ENCODE data around the gene OR7D2. TPM values are rescaled to one million over a fixed set of nuclear protein-coding genes. Genes with fewer than 3 reads are reported as not detected.

OR7D2 gene
- polyA plus RNA-seq, 2 of the 4 experiments (the other 2 are of a cell fraction), result 0.03 TPM; not detected in 1

DNA sequence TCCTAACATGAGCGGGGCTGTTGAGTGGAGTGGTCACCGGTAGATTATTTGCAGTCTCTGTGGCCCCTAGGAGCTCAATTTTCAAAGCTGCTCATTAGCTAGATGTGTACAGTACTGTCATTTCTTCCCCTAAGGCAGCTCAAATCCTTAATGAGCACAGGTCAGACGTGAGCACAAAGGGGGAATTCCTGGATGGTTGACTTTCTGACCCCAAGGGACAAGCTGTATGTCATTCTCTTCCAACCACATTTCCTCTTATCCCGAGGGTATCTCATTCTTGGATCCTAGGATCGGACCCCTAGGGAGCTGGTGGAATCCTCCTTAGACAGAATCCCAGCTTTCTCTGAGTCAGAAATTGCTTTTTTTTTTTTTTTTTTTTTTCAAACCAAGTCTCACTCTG lies 46.4 kb upstream of the OR7D2 start:
- H3K9me3 ChIP-seq, result no peaks in the 10 kb centered on the region
- no peak for TF ChIP-seq TP53 (CRISPR knock-in tag; IDR thresholded peaks at IDR 0.05)
- TF ChIP-seq PHF8 (IDR thresholded peaks at IDR 0.05; ENCODE audit: borderline replicate concordance, low read depth), result no peak

DNA sequence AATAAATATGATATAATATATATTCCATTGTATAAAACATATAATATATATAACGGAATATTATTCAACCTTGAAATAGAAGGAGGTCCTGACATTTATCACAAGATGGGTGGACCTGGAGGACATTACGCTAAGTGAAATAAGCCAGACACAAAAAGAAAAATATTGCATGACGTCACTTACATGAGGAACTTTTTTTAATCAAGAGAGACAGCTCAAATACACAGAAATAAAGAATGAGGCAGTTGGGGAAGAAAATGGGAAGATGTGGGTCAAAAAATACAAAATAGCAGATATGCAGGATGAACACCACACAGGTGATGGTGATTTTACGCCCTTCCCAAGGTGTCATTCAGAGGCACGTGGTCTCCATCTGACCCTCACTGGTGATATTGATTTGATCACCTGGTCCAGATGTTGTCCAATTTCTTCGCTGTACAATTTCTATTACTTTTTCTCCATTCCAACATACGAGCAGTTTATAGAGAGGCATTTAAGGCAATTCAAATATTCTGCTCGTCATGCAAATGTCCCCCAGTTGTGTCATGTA lies 39.1 kb upstream of the OR7D2 start:
- DNase-seq (ENCODE audit: low read depth in 1 of 2, low spot score in 1 of 2) (no peak), ATAC-seq (peak; percentile 20 to 37; a peak in 3 of 6 replicates), FAIRE-seq (no peak)
- CTCF ChIA-PET, result no interaction called here
- no peaks in the 10 kb centered on the region for H3K4me1 ChIP-seq
- peak overlapping the region; percentile 86 for H3K4me3 ChIP-seq
- 27% methylated on average over 8 of the region's 8 CpGs for WGBS (ENCODE audit: missing lambda C conversion rate)
- POLR2A ChIA-PET, result no interaction called here
- peak overlapping the region; percentile 65 for H3K4me2 ChIP-seq
- peak overlapping the region; percentile 90 to 93 for H3K27ac ChIP-seq
- TF ChIP-seq TP53 (CRISPR knock-in tag; IDR thresholded peaks at IDR 0.05), result no peak
- no peak for TF ChIP-seq EP300 (IDR thresholded peaks at IDR 0.05)
- TF ChIP-seq HOXA7 (CRISPR knock-in tag; IDR thresholded peaks at IDR 0.05), result no peak
- TF ChIP-seq PBX3 (IDR thresholded peaks at IDR 0.05), result no peak
- TF ChIP-seq HDAC2 (IDR thresholded peaks at IDR 0.05), result no peak
- no peak for TF ChIP-seq KDM5A (IDR thresholded peaks at IDR 0.05)
- peaks cover 35% of the 10 kb centered on the region for H3K9me3 ChIP-seq

More for the DNA sequence above, 46.4 kb upstream of the OR7D2 start:
- Histone ChIP-seq H3K4me2 (no peak overlapping the region), H3K4me1 (no peaks in the 10 kb centered on the region), H3K27ac (no peak overlapping the region), H3K4me3 (no peak overlapping the region)
- 10% methylated on average over 5 of the region's 5 CpGs for WGBS (ENCODE audit: missing lambda C conversion rate)
- DNase-seq (ENCODE audit: low read depth in 1 of 2, low spot score in 1 of 2) (no peak), FAIRE-seq (no peak), ATAC-seq (no peak)
- POLR2A ChIA-PET, result no interaction called here
- CTCF ChIA-PET, result interaction anchor here (0.6 kb wide), 1 partner anchor 435 kb away, joined by 4 read pairs; no protein-coding TSS in a partner anchor

- WGBS (ENCODE audit: missing lambda C conversion rate), result 2% methylated on average over 33 of the region's 43 CpGs
- H3K9me3 ChIP-seq, result peaks cover 42% of the 10 kb centered on the region
- peak; percentile 99 for ATAC-seq
- ChIA-PET CTCF (no interaction called here), POLR2A (no interaction called here)
- H3K4me2 ChIP-seq, result peak within 1 kb of the TSS; percentile 76
- peak within 1 kb of the TSS; percentile 86 for H3K4me3 ChIP-seq
- DNase-seq (ENCODE audit: low read depth in 1 of 2, low spot score in 1 of 2), result peak; percentile 73 to 91
- H3K27ac ChIP-seq, result peak within 1 kb of the TSS; percentile 90 to 93
- H3K4me1 ChIP-seq, result no peaks in the 10 kb centered on the region
- no peak for FAIRE-seq
- no peak for TF ChIP-seq BHLHE40 (IDR thresholded peaks at IDR 0.05; ENCODE audit: low read depth, low read length)
- TF ChIP-seq ZNF302 (CRISPR knock-in tag; IDR thresholded peaks at IDR 0.05), result no peak
- no peak for TF ChIP-seq EP300 (IDR thresholded peaks at IDR 0.05)
- TF ChIP-seq RFX5 (IDR thresholded peaks at IDR 0.05), result no peak
- no peak for TF ChIP-seq ESRRA (IDR thresholded peaks at IDR 0.05; ENCODE audit: borderline replicate concordance, low read length)
- TF ChIP-seq, protein P1, sequence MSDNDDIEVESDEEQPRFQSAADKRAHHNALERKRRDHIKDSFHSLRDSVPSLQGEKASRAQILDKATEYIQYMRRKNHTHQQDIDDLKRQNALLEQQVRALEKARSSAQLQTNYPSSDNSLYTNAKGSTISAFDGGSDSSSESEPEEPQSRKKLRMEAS (IDR thresholded peaks at IDR 0.05), result peak; percentile 69
- TF ChIP-seq EHMT2 (IDR thresholded peaks at IDR 0.05; ENCODE audit: low read depth), result no peak
- no peak for TF ChIP-seq HDAC2 (IDR thresholded peaks at IDR 0.05)
- TF ChIP-seq JUN (IDR thresholded peaks at IDR 0.05), result peak; percentile 32 to 76; a peak in 2 of 5 replicates
- no peak for TF ChIP-seq JUNB (IDR thresholded peaks at IDR 0.05)
- TF ChIP-seq MYC (IDR thresholded peaks at IDR 0.05; ENCODE audit: borderline replicate concordance, low read length), result no peak
- peak; percentile 15 for TF ChIP-seq MAFK (IDR thresholded peaks at IDR 0.05; ENCODE audit: partially characterized antibody)
- peak; percentile 92 for TF ChIP-seq CHD2 (IDR thresholded peaks at IDR 0.05; ENCODE audit: low read length, partially characterized antibody)
- peak; percentile 45; the same call in 1 of the 2 replicates for TF ChIP-seq GATA3 (IDR thresholded peaks at IDR 0.05; ENCODE audit: borderline replicate concordance)
- TF ChIP-seq KDM5A (IDR thresholded peaks at IDR 0.05), result peak; percentile 27; the same call in 1 of the 2 replicates
- TF ChIP-seq EHF (CRISPR knock-in tag; IDR thresholded peaks at IDR 0.05), result no peak
- no peak for TF ChIP-seq CEBPB (IDR thresholded peaks at IDR 0.05)
- TF ChIP-seq, protein P2, sequence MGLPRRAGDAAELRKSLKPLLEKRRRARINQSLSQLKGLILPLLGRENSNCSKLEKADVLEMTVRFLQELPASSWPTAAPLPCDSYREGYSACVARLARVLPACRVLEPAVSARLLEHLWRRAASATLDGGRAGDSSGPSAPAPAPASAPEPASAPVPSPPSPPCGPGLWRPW (IDR thresholded peaks at IDR 0.05), result no peak
- TF ChIP-seq FOSL2 (IDR thresholded peaks at IDR 0.05), result no peak
- no peak for TF ChIP-seq FOSL2 (CRISPR knock-in tag; IDR thresholded peaks at IDR 0.05)
- TF ChIP-seq HOXB5 (CRISPR knock-in tag; IDR thresholded peaks at IDR 0.05), result no peak
- TF ChIP-seq FOSB (CRISPR knock-in tag; IDR thresholded peaks at IDR 0.05), result no peak
- no peak for TF ChIP-seq POLR2AphosphoS2 (conservative IDR thresholded peaks at IDR 0.05; ENCODE audit: low read length)
- TF ChIP-seq ZSCAN20 (CRISPR knock-in tag; IDR thresholded peaks at IDR 0.05), result no peak
- TF ChIP-seq TP53 (CRISPR knock-in tag; IDR thresholded peaks at IDR 0.05), result no peak
- no peak for TF ChIP-seq ATOH8 (CRISPR knock-in tag; IDR thresholded peaks at IDR 0.05; ENCODE audit: low read depth)
- TF ChIP-seq KDM1A (IDR thresholded peaks at IDR 0.05; ENCODE audit: low read depth), result no peak
- no peak for TF ChIP-seq TFCP2L1 (CRISPR knock-in tag; IDR thresholded peaks at IDR 0.05)
- no peak for TF ChIP-seq MAZ (IDR thresholded peaks at IDR 0.05; ENCODE audit: borderline replicate concordance, low read depth, low read length)
- TF ChIP-seq HOXA7 (CRISPR knock-in tag; IDR thresholded peaks at IDR 0.05), result no peak
- peak; percentile 56 for TF ChIP-seq POLR2A (IDR thresholded peaks at IDR 0.05; ENCODE audit: low read length)
- no peak for TF ChIP-seq CBX2 (IDR thresholded peaks at IDR 0.05; ENCODE audit: borderline replicate concordance, low read depth)
- no peak for TF ChIP-seq HEYL (CRISPR knock-in tag; IDR thresholded peaks at IDR 0.05)
These were observed 38.5 kb upstream of the OR7D2 start, which contains the start of gene ZNF317 for GRCh38 chr19:9140159-9140874. ZNF317 (plus strand) TSS chr19:9140397; CDS start chr19:9156017, 15,620 bp downstream.

All from A549 (cell line).